ENCODE data around the gene UCP2.
"Not testable (repeated sequence)": the region's sequence is repeated elsewhere in the genome, so short reads cannot be mapped to it uniquely, and the experiment has no call there.

Gene UCP2

DNA sequence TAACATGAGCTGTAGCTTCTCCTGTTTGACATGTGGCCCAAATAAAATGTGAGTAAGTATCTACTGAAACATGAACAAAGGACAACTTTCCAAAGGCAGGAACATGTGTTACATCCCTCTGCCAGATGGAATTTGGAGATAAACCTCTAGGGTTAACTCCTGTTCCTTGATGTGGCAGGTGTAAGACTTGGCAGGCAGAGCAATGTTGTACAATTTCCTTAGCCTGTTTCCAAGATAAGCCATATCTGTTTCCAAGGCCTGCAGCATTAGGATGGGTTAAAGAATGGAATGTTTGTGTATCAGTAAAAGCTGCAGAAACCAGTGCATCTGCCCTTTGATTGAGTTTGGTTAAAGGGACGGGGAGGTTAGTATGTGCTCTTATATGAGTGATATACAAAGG is 40.6 kb downstream of the UCP2 start:
- no peak for DNase-seq (ENCODE audit: low spot score)

DNA sequence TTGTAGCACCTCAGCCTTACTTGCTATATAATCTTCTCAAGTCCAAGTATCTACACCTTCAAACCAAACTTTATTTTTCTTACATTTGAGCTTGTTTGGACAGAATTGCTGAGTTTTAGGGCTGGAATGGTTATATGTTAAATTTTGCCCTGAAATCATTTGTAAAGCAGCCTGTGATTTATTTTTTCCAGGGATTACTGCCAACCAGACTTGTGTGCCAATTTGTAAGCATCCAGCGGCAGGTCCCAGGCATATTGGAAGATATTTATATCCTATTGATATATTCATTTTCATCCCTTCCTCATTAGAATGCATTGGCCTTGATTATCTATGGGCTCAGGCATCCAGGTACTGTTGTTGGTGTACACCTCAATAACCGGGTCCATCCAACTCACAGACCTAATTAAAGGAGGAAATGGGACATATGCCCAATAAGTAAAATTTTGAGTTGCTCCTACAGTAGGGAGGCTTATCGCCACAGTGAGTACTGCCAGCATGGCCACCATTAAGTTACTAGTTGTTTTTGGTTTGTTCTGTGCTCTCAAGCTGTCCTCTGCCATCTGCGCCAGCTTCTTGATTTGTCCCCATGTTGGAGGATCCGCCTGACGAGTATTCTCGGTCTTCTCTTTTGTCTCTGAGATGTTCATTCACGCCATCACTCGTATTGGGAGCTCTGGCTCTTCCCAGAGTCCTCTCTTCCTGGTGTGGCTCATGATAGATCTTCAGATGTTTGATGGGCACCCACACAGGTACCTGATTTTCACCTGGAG is 41.7 kb downstream of the UCP2 start:
- no peak for DNase-seq (ENCODE audit: low spot score)

DNA sequence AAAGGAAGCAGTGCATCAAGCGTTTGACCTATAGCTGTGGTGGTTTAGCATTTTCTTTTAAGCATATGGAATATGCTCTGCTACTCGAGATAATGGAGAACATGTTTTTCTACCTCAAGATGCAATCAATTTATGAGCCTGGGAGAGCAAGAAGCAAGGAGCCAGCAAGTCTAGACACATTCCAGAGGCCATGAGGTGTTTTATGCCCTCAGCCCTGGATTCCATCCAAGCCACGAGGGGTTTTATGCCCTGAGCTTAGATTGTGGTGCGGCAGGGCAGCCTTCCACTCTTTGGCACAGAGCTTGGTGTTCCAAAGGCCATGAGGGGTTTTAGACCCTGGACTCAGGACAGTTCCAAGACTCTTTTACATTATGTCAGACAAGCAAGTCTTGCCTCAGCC is 43.5 kb downstream of the UCP2 start:
- DNase-seq (ENCODE audit: low spot score): no peak

DNA sequence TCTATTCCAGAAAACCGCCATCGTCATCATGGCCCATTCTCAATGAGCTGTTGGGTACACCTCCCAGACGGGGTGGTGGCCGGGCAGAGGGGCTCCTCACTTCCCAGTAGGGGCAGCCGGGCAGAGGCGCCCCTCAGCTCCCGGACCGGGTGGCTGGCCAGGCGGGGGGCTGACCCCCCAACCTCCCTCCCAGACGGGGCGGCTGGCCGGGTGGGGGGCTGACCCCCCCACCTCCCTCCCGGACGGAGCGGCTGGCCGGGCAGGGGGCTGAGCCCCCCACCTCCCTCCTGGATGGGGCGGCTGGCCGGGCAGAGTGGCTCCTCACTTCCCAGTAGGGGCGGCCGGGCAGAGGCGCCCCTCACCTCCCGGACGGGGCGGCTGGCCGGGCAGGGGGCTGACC is 46.6 kb downstream of the UCP2 start:
- DNase-seq (ENCODE audit: low spot score): not testable (repeated sequence)

DNA sequence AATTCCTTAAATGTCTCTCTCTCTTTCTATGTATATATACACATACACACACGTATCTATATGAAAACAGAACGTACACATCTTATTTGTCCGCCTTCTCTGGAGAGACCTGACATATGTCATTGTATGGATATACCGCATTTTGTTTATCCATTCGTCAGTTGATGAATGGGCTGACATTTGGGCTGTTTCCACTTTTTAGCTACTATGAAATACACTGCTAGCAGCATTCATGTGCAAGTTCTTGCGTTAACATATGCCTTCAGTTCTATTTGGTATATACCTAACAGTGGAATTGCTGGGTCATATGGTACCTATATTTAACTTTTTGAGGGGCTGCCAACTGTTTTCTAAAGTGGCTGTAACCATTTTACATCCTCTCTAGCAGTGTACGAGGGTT is 49.9 kb downstream of the UCP2 start:
- DNase-seq (ENCODE audit: low spot score): no peak

DNA sequence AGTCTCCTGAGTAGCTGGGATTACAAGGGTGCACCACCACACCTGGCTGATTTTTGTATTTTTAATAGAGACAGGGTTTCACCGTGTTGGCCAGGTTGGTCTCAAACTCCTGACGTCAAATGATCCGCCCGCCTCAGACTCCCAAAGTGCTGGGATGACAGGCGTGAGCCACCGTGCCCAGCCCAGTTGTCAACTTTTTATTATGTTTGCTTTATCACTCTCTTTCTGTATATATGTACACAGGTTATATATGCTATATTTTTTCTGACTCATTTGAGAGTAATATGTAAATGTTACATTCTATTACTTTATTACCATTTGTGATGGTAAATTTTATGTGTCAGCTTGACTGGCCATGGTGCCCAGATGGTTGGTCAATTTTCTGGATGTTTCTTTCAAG is 50.7 kb downstream of the UCP2 start:
- no peak for DNase-seq (ENCODE audit: low spot score)

DNA sequence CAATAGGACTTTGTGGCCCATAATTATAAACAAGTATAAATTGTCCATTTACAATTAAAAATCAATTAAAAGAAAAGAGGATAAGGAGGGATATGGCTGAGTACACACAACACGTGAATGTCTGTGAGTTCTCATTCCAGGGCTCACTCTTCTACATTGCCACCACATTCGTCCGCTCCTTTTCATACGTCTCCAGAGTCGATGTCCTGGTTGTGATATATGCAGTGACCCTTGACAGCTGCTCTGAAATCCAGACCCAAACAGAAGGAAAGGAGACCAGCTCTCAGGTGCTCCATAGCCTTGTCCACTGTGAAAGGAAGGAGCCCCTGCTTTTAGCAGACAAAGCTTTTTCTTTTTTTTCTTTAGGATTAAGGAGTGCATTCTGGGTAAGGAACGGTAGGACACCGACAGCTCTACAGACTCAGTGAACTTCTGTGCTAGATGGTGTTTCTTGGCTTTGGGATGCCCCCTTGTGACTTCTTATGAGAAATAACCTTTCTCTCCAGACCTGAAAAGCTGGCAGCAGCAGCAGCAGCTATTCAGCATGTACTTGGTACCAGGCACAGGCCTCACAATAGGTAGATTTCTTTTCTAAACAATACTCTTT is 51.5 kb downstream of the UCP2 start:
- DNase-seq (ENCODE audit: low spot score): peak; percentile 39

DNA sequence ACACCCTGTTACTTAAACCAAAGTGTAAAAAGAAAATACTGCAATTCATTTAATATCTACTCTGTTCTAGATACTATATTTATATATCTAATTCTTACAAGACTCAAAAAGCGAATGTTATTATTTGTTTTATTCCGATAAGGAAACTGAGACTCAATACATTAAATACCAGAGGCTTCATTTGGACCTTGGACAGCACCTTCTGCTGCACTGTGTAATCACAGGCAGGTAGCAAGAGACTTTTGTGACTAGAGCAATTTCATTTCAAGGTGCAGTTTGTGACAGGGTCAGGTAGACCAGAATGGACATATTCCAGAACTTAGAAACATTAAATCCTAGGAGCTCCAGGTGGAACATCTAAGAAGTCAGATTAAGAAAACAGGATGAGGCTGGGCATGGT is 53.3 kb downstream of the UCP2 start:
- DNase-seq (ENCODE audit: low spot score): no peak
